Sigmoid colon (tissue), 7 donors: Measurements from ENCODE around the gene CDC37L1. TPM values are rescaled to one million over a fixed set of nuclear protein-coding genes. Genes with fewer than 3 reads are reported as not detected.

Source experiments
- DNase-seq: peaks from one replicate; pipeline ENCODE4 v3.0.0-alpha.2; 2019
- H3K27ac ChIP-seq, 4 donors: fragments of 200-600 bp; sonication (generic); one replicate each; pipeline ENCODE4 v1.5.1; 2016 to 2019; ENCODE audit warnings: mild to moderate bottlenecking in 1 of 4
- H3K27me3 ChIP-seq, 3 donors: fragments of 200-600 bp; sonication (generic); one replicate each; pipeline ENCODE4 v1.5.1; 2019; ENCODE audit warnings: mild to moderate bottlenecking in 1 of 3
- H3K36me3 ChIP-seq, 4 donors: fragments of 200-600 bp; sonication (generic); one replicate each; pipeline ENCODE4 v1.5.1; 2016 to 2019
- H3K4me1 ChIP-seq, 4 donors: fragments of 200-600 bp; sonication (generic); one replicate each; pipeline ENCODE4 v1.5.1; 2017 to 2019
- H3K4me3 ChIP-seq, 4 donors: fragments of 200-600 bp; sonication (generic); one replicate each; pipeline ENCODE4 v1.5.1; 2017 to 2019; ENCODE audit warnings: mild to moderate bottlenecking in 2 of 4, moderate library complexity in 1 of 4
- H3K9me3 ChIP-seq, 4 donors: fragments of 200-600 bp in 3 of 4; sonication (generic) in 3 of 4; one replicate each; pipeline versions ENCODE4 v1.5.1 to v1.6.1; 2013 to 2019
- CTCF ChIP-seq, 4 experiments: fragments of 450-650 bp in 3 of 4; fragments of 200-600 bp in 1 of 4; IDR thresholded peaks; one replicate each; pipeline ENCODE4 v1.5.1; 2016 to 2019; ENCODE audit warnings: antibody characterized with exemption in 4 of 4, mild to moderate bottlenecking in 3 of 4, moderate library complexity in 2 of 4
- EP300 ChIP-seq, 4 donors: sonication (generic); formaldehyde crosslinking; IDR thresholded peaks; one replicate each; pipeline ENCODE4 v1.6.1; 2017; ENCODE audit warnings: antibody characterized with exemption in 4 of 4
- POLR2A ChIP-seq, 2 donors: fragments of 450-650 bp; IDR thresholded peaks; one replicate each; pipeline ENCODE4 v1.6.1; 2016; ENCODE audit warnings: antibody characterized with exemption in 2 of 2, mild to moderate bottlenecking in 2 of 2, moderate library complexity in 2 of 2
- POLR2AphosphoS5 ChIP-seq, 4 donors: sonication (generic); formaldehyde crosslinking; IDR thresholded peaks; one replicate each; pipeline ENCODE4 v1.6.1; 2017; ENCODE audit warnings: antibody characterized with exemption in 4 of 4
- WGBS, 2 donors: extraction: QIAGEN DNeasy Blood & Tissue Kit; methylation state at CpG; one replicate each; pipeline ENCODE4 v1.1.7; 2013; 5-methylcytosine and 5-hydroxymethylcytosine counted together
- intact Hi-C: fragments of 100-400 bp; cut with DNase I; formaldehyde crosslinking; loops from one replicate; pipeline ENCODE4 v1.15.1; 2023
- polyA plus RNA-seq, 3 donors: library from polyadenylated mRNA; stranded (reverse); fragments of 200-250 nt; gene quantifications; one replicate each; pipeline ENCODE4 v1.2.3, GENCODE V29; 2013
- total RNA-seq, 4 donors: library from RNA; depleted of rRNA; stranded (reverse); fragments of >200 nt; gene quantifications; one replicate each; pipeline ENCODE4 v1.1.0, GENCODE V29; 2016
- donor health status: healthy with polysubstance abuse.
- donor health status: Bipolar disorder and iron deficiency.
- donor health status: healthy.

The CDC37L1 gene
- total and polyA plus RNA-seq, 7 donors: 8.4 to 40.6 (median 30.7) TPM

- WGBS, 2 donors: 17 to 53% methylated on average over 2 of the region's 2 CpGs
These were observed 1.4 kb downstream of the CDC37L1 start for GRCh38 chr9:4680750-4681149.

GRCh38 chr9:4684820-4685219 is 5.5 kb downstream of the CDC37L1 start:
- Histone ChIP-seq H3K36me3 (peaks cover 0 to 26% (median 4%) of the 10 kb centered on the region in 4 donors), H3K27ac (peak overlapping the region in 3 of 4 donors; percentile 23 to 40 (median 40)), H3K4me3 (no peak overlapping the region), H3K9me3 (no peaks in the 10 kb centered on the region), H3K27me3 (no peaks in the 10 kb centered on the region), H3K4me1 (peaks cover 0 to 68% (median 43%) of the 10 kb centered on the region in 4 donors)
- no peak for DNase-seq
- no peak for TF ChIP-seq POLR2A (IDR thresholded peaks at IDR 0.05)
- no peak for TF ChIP-seq POLR2AphosphoS5 (IDR thresholded peaks at IDR 0.05)
- TF ChIP-seq CTCF (IDR thresholded peaks at IDR 0.05): no peak
- TF ChIP-seq EP300 (IDR thresholded peaks at IDR 0.05): no peak
- WGBS, 2 donors: 90 to 91% methylated on average over 4 of the region's 4 CpGs
- intact Hi-C loops: loop anchor here (10.0 kb wide), 1 partner anchor 390 kb away; no protein-coding TSS in a partner anchor

More at GRCh38 chr9:4680750-4681149, 1.4 kb downstream of the CDC37L1 start:
- Histone ChIP-seq H3K4me3 (peak overlapping the region; percentile 69 to 96 (median 82)), H3K36me3 (peaks cover 0 to 10% (median 3%) of the 10 kb centered on the region in 4 donors), H3K27me3 (no peaks in the 10 kb centered on the region), H3K4me1 (peaks cover 0 to 49% (median 33%) of the 10 kb centered on the region in 4 donors), H3K9me3 (no peaks in the 10 kb centered on the region), H3K27ac (peak overlapping the region; percentile 93 to 99 (median 98))
- intact Hi-C loops: loop anchor here (10.0 kb wide), 1 partner anchor 386 kb away; no protein-coding TSS in a partner anchor
- DNase-seq: no peak
- TF ChIP-seq EP300 (IDR thresholded peaks at IDR 0.05) (no peak), POLR2AphosphoS5 (IDR thresholded peaks at IDR 0.05) (peak in 2 of 4 donors; percentile 52 to 59)

GRCh38 chr9:4686112-4686511 is 6.7 kb downstream of the CDC37L1 start:
- TF ChIP-seq POLR2AphosphoS5 (IDR thresholded peaks at IDR 0.05) (no peak), POLR2A (IDR thresholded peaks at IDR 0.05) (no peak), EP300 (IDR thresholded peaks at IDR 0.05) (no peak), CTCF (IDR thresholded peaks at IDR 0.05) (no peak)
- Histone ChIP-seq H3K9me3 (no peaks in the 10 kb centered on the region), H3K27ac (peak overlapping the region in 3 of 4 donors; percentile 24 to 58 (median 40)), H3K36me3 (peaks cover 0 to 39% (median 4%) of the 10 kb centered on the region in 4 donors), H3K4me1 (peaks cover 0 to 61% (median 39%) of the 10 kb centered on the region in 4 donors), H3K4me3 (no peak overlapping the region), H3K27me3 (no peaks in the 10 kb centered on the region)
- DNase-seq: no peak
- 79 to 87% methylated on average over 4 of the region's 4 CpGs for WGBS, 2 donors
- intact Hi-C loops: loop anchor here (10.0 kb wide), 1 partner anchor 391 kb away; no protein-coding TSS in a partner anchor

GRCh38 chr9:4686584-4686983 is 7.2 kb downstream of the CDC37L1 start:
- DNase-seq: no peak
- no peak for TF ChIP-seq POLR2A (IDR thresholded peaks at IDR 0.05)
- TF ChIP-seq CTCF (IDR thresholded peaks at IDR 0.05): no peak
- TF ChIP-seq EP300 (IDR thresholded peaks at IDR 0.05): no peak
- TF ChIP-seq POLR2AphosphoS5 (IDR thresholded peaks at IDR 0.05): no peak
- peaks cover 0 to 44% (median 4%) of the 10 kb centered on the region in 4 donors for H3K36me3 ChIP-seq
- peaks cover 0 to 56% (median 35%) of the 10 kb centered on the region in 4 donors for H3K4me1 ChIP-seq
- H3K9me3 ChIP-seq: no peaks in the 10 kb centered on the region
- 76 to 81% methylated on average over 1 of the region's 1 CpG for WGBS, 2 donors
- H3K27me3 ChIP-seq: no peaks in the 10 kb centered on the region
- no peak overlapping the region for H3K4me3 ChIP-seq
- intact Hi-C loops: loop anchor here (10.0 kb wide), 1 partner anchor 392 kb away; no protein-coding TSS in a partner anchor
- peak overlapping the region in 3 of 4 donors; percentile 24 to 58 (median 40) for H3K27ac ChIP-seq

- intact Hi-C loops: loop anchor here (10.0 kb wide), 1 partner anchor 394 kb away; no protein-coding TSS in a partner anchor
- no peaks in the 10 kb centered on the region for H3K27me3 ChIP-seq
- H3K36me3 ChIP-seq: peaks cover 0 to 49% (median 4%) of the 10 kb centered on the region in 4 donors
- DNase-seq: no peak
- peaks cover 0 to 44% (median 31%) of the 10 kb centered on the region in 4 donors for H3K4me1 ChIP-seq
- no peaks in the 10 kb centered on the region for H3K9me3 ChIP-seq
- H3K27ac ChIP-seq: no peak overlapping the region
- TF ChIP-seq POLR2A (IDR thresholded peaks at IDR 0.05) (no peak), EP300 (IDR thresholded peaks at IDR 0.05) (no peak), POLR2AphosphoS5 (IDR thresholded peaks at IDR 0.05) (no peak), CTCF (IDR thresholded peaks at IDR 0.05) (no peak)
- no peak overlapping the region for H3K4me3 ChIP-seq
- WGBS, 2 donors: 46 to 71% methylated on average over 2 of the region's 2 CpGs
These were observed 9.7 kb downstream of the CDC37L1 start for GRCh38 chr9:4689021-4689420.
